BJ (cell line): Measurements from ENCODE around the gene ELAVL3. TPM values are rescaled to one million over a fixed set of nuclear protein-coding genes. Genes with fewer than 3 reads are reported as not detected.
A peak's percentile ranks its signal among the peaks of the same experiment; 100 is the strongest.

ENCODE experiments used
- CTCF ChIA-PET: fragments of 350-600 bp; formaldehyde crosslinking; extraction: SDS; loops from one replicate; lab custom pipeline; 2021; ENCODE audit warnings: antibody characterized with exemption, inconsistent platforms; lab: Yijun Ruan, JAX
- POLR2A ChIA-PET: fragments of 300-600 bp; sonication (Branson Sonifier 250); formaldehyde crosslinking; extraction: SDS; loops from one replicate; lab custom pipeline; 2021; ENCODE audit warnings: antibody characterized with exemption; lab: Charles Lee
- DNase-seq: peaks from one replicate; pipeline ENCODE4 v3.0.0-alpha.2; 2011; ENCODE audit warnings: low read depth
- H3K27me3 ChIP-seq: 2 replicates; pipeline ENCODE4 v1.6.0; 2011; ENCODE audit warnings: low read length; ENCODE audit not compliant: control insufficient read depth, insufficient read depth
- H3K36me3 ChIP-seq: 2 replicates; pipeline ENCODE4 v1.5.1; 2011; ENCODE audit warnings: low read length; ENCODE audit not compliant: control insufficient read depth, insufficient read depth
- H3K4me3 ChIP-seq: 2 replicates; pipeline ENCODE4 v1.5.1; 2011; ENCODE audit warnings: low read depth, mild to moderate bottlenecking, control low read depth, low read length
- CTCF ChIP-seq: IDR thresholded peaks from 2 replicates; pipeline ENCODE4 v1.5.1; 2011; ENCODE audit warnings: low read depth, mild to moderate bottlenecking, control low read depth, inconsistent platforms, low read length, moderate library complexity; ENCODE audit not compliant: insufficient read depth
- polyA plus RNA-seq: library from polyadenylated mRNA; depleted of rRNA; stranded (reverse); fragments of >200 nt; gene quantifications from 2 replicates; pipeline ENCODE4 v1.2.3, GENCODE V29; 2011

Gene ELAVL3
- polyA plus RNA-seq, 1 experiment = not detected

- no peak for DNase-seq
- Histone ChIP-seq H3K36me3 (peaks cover 5% of the 10 kb centered on the region), H3K27me3 (no peaks in the 10 kb centered on the region), H3K4me3 (no peak overlapping the region)
- TF ChIP-seq CTCF = peak; percentile 46
- ChIA-PET POLR2A (no interaction called here), CTCF (no interaction called here)
Measured at GRCh38 chr19:11453468-11454341, 27.1 kb downstream of the ELAVL3 start.

GRCh38 chr19:11452620-11453310 lies 28.1 kb downstream of the ELAVL3 start:
- CTCF ChIA-PET = interaction anchor here (0.6 to 1.4 kb wide), 5 partner anchors 15 to 159 kb away, joined by 3 to 5 read pairs (median 3); partner anchors contain the start of gene PRKCSH
- Histone ChIP-seq H3K27me3 (no peaks in the 10 kb centered on the region), H3K4me3 (no peak overlapping the region), H3K36me3 (peaks cover 10% of the 10 kb centered on the region)
- DNase-seq = no peak
- TF ChIP-seq CTCF = 0 out of 2 replicates have a peak, but pooled peaks have one; percentile 14
- POLR2A ChIA-PET = no interaction called here

GRCh38 chr19:11451871-11452619 lies 28.8 kb downstream of the ELAVL3 start:
- DNase-seq = no peak
- Histone ChIP-seq H3K4me3 (no peak overlapping the region), H3K27me3 (no peaks in the 10 kb centered on the region), H3K36me3 (peaks cover 17% of the 10 kb centered on the region)
- TF ChIP-seq CTCF = no peak
- ChIA-PET CTCF (interaction anchor here (0.6 to 1.4 kb wide), 5 partner anchors 16 to 158 kb away, joined by 3 to 5 read pairs (median 3); partner anchors contain the start of gene PRKCSH), POLR2A (no interaction called here)

- TF ChIP-seq CTCF = no peak
- CTCF ChIA-PET = interaction anchor here (1.2 to 1.4 kb wide), 2 partner anchors 16 to 31 kb away, joined by 3 to 5 read pairs; no protein-coding TSS in a partner anchor
- POLR2A ChIA-PET = no interaction called here
- Histone ChIP-seq H3K36me3 (peaks cover 19% of the 10 kb centered on the region), H3K27me3 (no peaks in the 10 kb centered on the region), H3K4me3 (no peak overlapping the region)
- no peak for DNase-seq
Measured at GRCh38 chr19:11451327-11451870, 29.4 kb downstream of the ELAVL3 start.
